ENCODE data around the gene XPO6.

XPO6 gene

DNA sequence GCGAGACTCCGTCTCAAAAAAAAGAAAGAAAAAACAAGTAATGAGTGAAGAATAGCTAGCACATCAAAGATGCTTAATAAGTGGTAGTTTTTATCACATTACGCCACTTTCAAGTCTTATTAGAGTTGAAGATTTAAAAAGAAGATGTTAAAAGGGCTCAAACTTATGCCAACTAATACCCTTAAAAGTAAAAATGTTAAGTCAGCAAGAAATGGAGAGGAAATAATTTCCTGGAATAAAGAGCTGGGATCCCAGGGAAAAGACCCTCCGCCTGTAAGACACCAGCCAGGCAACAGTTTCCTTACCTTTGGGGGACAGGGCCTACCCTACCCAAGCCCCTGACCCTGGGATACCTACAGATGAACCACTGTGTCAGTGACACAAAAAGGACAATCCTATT is 3.6 kb downstream of the XPO6 start:
- TF ChIP-seq ZFX (IDR thresholded peaks at IDR 0.05; ENCODE audit: borderline replicate concordance) = no peak
- TF ChIP-seq, protein P1, sequence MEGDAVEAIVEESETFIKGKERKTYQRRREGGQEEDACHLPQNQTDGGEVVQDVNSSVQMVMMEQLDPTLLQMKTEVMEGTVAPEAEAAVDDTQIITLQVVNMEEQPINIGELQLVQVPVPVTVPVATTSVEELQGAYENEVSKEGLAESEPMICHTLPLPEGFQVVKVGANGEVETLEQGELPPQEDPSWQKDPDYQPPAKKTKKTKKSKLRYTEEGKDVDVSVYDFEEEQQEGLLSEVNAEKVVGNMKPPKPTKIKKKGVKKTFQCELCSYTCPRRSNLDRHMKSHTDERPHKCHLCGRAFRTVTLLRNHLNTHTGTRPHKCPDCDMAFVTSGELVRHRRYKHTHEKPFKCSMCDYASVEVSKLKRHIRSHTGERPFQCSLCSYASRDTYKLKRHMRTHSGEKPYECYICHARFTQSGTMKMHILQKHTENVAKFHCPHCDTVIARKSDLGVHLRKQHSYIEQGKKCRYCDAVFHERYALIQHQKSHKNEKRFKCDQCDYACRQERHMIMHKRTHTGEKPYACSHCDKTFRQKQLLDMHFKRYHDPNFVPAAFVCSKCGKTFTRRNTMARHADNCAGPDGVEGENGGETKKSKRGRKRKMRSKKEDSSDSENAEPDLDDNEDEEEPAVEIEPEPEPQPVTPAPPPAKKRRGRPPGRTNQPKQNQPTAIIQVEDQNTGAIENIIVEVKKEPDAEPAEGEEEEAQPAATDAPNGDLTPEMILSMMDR (IDR thresholded peaks at IDR 0.05) = no peak
- H3K27ac ChIP-seq = no peak overlapping the region

GRCh38 chr16:28207399-28207798 is 4.4 kb downstream of the XPO6 start:
- no peak for TF ChIP-seq ZFX (IDR thresholded peaks at IDR 0.05; ENCODE audit: borderline replicate concordance)
- no peak overlapping the region for H3K27ac ChIP-seq

GRCh38 chr16:28205974-28206373 is 5.8 kb downstream of the XPO6 start:
- H3K27ac ChIP-seq = no peak overlapping the region
- TF ChIP-seq ZFX (IDR thresholded peaks at IDR 0.05; ENCODE audit: borderline replicate concordance) = no peak
- TF ChIP-seq, protein P1 (IDR thresholded peaks at IDR 0.05) = no peak

GRCh38 chr16:28205117-28205899 is 6.5 kb downstream of the XPO6 start:
- no peak overlapping the region for H3K27ac ChIP-seq
- TF ChIP-seq, protein P1 (IDR thresholded peaks at IDR 0.05) = no peak
- TF ChIP-seq ZFX (IDR thresholded peaks at IDR 0.05; ENCODE audit: borderline replicate concordance) = no peak

DNA sequence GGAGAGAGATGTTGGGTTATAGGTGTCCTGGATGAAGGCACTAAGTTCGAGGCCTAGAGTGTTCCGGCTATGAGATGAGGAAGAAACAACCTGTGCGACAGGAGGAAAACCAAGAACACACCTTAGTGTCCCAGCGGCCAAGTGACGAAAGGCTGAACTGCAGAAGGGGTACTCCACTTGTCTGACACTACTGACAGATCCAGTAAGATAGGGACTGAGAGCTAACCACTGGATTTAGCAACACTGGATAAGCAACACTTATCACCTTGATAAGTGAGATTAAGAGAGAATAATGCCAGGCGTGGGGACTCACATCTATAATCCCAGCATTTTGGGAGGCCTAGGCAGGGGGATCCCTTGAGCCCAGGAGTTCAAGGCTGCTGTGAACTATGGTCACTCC is 7.1 kb downstream of the XPO6 start:
- H3K27ac ChIP-seq = no peak overlapping the region
- TF ChIP-seq, protein P1 (IDR thresholded peaks at IDR 0.05) = no peak
- no peak for TF ChIP-seq ZFX (IDR thresholded peaks at IDR 0.05; ENCODE audit: borderline replicate concordance)

- no peak overlapping the region for H3K27ac ChIP-seq
- TF ChIP-seq, protein P1 (IDR thresholded peaks at IDR 0.05) = no peak
- TF ChIP-seq ZFX (IDR thresholded peaks at IDR 0.05; ENCODE audit: borderline replicate concordance) = no peak
Observed at GRCh38 chr16:28204204-28204603, 7.6 kb downstream of the XPO6 start.

DNA sequence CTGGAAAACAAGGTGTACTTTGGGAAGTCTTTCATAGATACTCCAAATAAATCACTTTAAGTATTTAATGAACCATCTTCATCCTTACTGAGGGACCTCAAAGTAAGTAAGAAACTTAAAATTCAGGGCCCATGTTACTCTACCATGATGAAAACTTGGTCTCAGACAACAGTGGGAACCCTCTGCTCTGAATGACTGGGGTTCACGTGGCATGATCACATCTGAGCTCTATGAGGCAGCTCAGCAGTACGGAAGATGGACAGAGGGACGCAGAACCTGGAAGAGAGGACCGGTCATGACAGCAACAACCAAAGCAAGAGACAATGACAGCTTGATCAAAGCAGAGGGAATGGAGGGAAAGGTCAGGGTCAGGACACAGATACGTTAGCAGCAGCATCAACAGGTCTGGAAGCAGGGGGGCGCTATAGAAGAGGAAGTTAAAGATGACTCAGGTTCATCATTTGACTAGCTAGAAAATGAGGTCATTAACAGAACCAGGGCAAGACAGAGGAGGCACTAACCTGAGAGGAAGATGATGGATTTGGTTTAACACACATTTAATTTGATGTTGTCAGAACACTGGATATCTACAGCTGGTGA is 9.5 kb downstream of the XPO6 start:
- TF ChIP-seq, protein P1 (IDR thresholded peaks at IDR 0.05) = 0 out of 2 replicates have a peak, but pooled peaks have one; percentile 15
- no peak for TF ChIP-seq ZFX (IDR thresholded peaks at IDR 0.05; ENCODE audit: borderline replicate concordance)
- H3K27ac ChIP-seq = no peak overlapping the region

Data from 22Rv1 (cell line).